ENCODE results near the gene CARD11. TPM values are rescaled to one million over a fixed set of nuclear protein-coding genes. Genes with fewer than 3 reads are reported as not detected.

Gene CARD11
- total and polyA plus RNA-seq, 9 donors = 0.28 to 2.5 (median 0.80) TPM

DNA sequence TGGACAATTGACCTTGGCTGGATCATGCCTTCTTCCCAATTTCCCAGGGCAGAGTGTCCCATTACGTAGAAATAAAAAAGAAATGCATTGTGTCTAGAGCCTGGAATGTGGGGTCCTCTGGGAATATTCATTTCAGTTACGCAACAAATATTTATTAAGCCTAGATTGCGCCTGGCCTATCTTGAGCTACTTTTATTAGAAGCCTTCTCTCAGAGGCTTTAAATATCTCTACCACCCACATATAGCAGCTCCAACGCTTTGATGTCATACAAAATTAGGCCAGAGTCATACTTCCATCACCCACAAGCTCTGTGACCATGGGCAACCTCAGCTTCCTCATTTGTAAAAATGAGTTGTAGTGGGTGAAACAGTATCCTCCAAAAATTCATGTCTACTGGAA, 24.9 kb upstream of the CARD11 start:
- no peak for TF ChIP-seq POLR2A (IDR thresholded peaks at IDR 0.05)
- TF ChIP-seq EP300 (IDR thresholded peaks at IDR 0.05) = no peak
- TF ChIP-seq, protein P1, sequence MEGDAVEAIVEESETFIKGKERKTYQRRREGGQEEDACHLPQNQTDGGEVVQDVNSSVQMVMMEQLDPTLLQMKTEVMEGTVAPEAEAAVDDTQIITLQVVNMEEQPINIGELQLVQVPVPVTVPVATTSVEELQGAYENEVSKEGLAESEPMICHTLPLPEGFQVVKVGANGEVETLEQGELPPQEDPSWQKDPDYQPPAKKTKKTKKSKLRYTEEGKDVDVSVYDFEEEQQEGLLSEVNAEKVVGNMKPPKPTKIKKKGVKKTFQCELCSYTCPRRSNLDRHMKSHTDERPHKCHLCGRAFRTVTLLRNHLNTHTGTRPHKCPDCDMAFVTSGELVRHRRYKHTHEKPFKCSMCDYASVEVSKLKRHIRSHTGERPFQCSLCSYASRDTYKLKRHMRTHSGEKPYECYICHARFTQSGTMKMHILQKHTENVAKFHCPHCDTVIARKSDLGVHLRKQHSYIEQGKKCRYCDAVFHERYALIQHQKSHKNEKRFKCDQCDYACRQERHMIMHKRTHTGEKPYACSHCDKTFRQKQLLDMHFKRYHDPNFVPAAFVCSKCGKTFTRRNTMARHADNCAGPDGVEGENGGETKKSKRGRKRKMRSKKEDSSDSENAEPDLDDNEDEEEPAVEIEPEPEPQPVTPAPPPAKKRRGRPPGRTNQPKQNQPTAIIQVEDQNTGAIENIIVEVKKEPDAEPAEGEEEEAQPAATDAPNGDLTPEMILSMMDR (IDR thresholded peaks at IDR 0.05) = no peak
- H3K36me3 ChIP-seq = no peaks in the 10 kb centered on the region
- H3K4me3 ChIP-seq = no peak overlapping the region
- no peaks in the 10 kb centered on the region for H3K4me1 ChIP-seq (ENCODE audit: insufficient read depth)
- 47 to 62% (median 52%) methylated on average over 4 of the region's 4 CpGs for WGBS, 3 donors
- intact Hi-C loops (cut with DNase I) = no loop called here
- no peaks in the 10 kb centered on the region for H3K9me3 ChIP-seq
- H3K27ac ChIP-seq = no peak overlapping the region
- no peaks in the 10 kb centered on the region for H3K27me3 ChIP-seq
- no peak for DNase-seq

DNA sequence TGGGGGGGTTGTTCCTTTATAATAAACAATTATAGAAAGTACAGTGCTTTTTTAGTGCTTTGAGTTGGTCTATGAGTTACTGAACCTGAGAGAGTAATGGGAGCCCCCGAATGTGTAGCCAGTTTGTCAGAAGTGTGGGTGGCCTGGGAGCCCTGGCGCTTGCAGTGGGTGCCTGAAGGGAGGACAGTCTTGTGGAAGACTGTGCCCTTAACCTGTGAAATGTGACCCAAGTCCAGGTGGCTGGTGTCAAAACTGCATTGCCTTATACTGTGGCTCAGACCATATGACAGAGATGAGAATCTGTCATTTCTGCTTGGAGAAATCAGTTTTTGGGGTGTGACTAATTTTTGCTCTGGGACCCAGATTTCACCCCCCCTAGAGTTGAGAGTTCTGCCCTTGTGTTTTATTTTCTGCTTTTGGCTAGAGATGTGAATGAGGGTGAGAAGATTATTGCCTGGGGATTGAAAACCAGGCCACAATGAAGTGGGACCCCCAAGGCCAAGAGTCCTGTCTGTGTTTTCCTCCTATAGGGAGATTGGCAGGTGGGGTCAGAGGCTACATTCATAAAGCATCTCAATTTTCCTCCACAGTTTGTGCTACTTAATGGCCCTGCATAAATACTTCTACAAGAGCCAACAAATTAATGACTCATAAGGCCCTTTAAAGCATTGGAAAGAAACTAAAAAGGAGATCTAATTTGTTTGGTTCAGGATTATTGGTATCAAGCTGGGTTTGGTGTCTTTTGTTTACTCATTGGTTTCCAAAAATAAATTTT, 24.1 kb upstream of the CARD11 start:
- WGBS, 3 donors = 82 to 94% (median 92%) methylated on average over 2 of the region's 2 CpGs
- Histone ChIP-seq H3K9me3 (no peaks in the 10 kb centered on the region), H3K27ac (no peak overlapping the region), H3K27me3 (no peaks in the 10 kb centered on the region), H3K4me1 (ENCODE audit: insufficient read depth) (no peaks in the 10 kb centered on the region), H3K4me3 (no peak overlapping the region), H3K36me3 (no peaks in the 10 kb centered on the region)
- TF ChIP-seq POLR2A (IDR thresholded peaks at IDR 0.05) (no peak), EP300 (IDR thresholded peaks at IDR 0.05) (no peak)
- TF ChIP-seq, protein P1 (IDR thresholded peaks at IDR 0.05) = no peak
- no peak for DNase-seq
- intact Hi-C loops (cut with DNase I) = no loop called here

DNA sequence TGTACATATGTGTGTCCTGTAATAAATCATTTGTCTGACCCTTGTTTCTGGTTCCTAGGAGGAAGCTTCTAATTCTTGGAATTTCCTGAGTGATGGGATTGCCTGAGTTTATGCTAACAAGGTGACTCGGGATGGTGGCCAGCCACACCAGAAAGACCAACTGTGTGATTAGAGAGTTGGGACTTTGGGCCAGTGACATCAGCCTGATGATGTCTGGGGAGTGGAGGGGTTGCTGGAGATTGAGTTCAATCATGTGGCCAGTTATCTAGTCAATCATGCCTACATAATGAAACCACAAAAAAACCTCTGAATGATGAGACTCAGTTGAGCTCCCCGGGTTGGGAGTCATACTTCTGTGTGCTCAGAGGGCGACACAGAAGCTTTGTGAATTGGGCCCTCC, 23.5 kb upstream of the CARD11 start:
- 69 to 87% (median 81%) methylated on average over 3 of the region's 3 CpGs for whole genome bisulfite sequencing, 3 donors
- H3K4me1 ChIP-seq (ENCODE audit: insufficient read depth) = no peaks in the 10 kb centered on the region
- TF ChIP-seq POLR2A (IDR thresholded peaks at IDR 0.05) (no peak), EP300 (IDR thresholded peaks at IDR 0.05) (no peak)
- TF ChIP-seq, protein P1 (IDR thresholded peaks at IDR 0.05) = no peak
- H3K9me3 ChIP-seq = no peaks in the 10 kb centered on the region
- DNase-seq = no peak
- H3K27me3 ChIP-seq = no peaks in the 10 kb centered on the region
- no peak overlapping the region for H3K4me3 ChIP-seq
- no peaks in the 10 kb centered on the region for H3K36me3 ChIP-seq
- no peak overlapping the region for H3K27ac ChIP-seq
- intact Hi-C loops (cut with DNase I) = no loop called here

DNA sequence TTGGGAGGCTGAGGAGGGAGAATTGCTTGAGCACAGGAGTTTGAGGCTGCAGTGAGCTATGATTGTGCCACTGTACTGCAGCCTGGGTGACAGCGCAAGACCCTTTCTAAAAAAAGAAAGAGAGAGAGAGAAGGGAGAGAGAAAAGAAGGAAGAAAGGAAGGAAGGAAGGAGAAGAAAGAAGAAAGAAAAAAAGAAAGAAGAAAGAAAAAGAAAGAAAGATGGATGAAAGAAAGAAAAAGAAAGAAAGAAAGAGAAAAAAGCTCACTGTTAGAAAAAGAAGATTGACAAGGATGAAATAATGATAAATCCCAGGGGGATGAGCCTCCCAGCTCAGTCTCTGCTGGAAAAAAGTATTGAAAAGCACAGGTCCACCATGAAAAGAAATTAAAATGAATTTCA, 22.8 kb upstream of the CARD11 start:
- Histone ChIP-seq H3K27me3 (no peaks in the 10 kb centered on the region), H3K4me3 (no peak overlapping the region), H3K4me1 (ENCODE audit: insufficient read depth) (no peaks in the 10 kb centered on the region), H3K36me3 (no peaks in the 10 kb centered on the region), H3K9me3 (no peaks in the 10 kb centered on the region), H3K27ac (no peak overlapping the region)
- intact Hi-C loops (cut with DNase I) = no loop called here
- TF ChIP-seq, protein P1 (IDR thresholded peaks at IDR 0.05) = no peak
- TF ChIP-seq POLR2A (IDR thresholded peaks at IDR 0.05) (no peak), EP300 (IDR thresholded peaks at IDR 0.05) (no peak)
- 100% methylated on average over 1 of the region's 1 CpG for WGBS, 3 donors
- DNase-seq = no peak

Data from ovary (tissue), 9 donors.